Natural killer cell (primary cell): Measurements from ENCODE around the gene KCNK5. TPM values are rescaled to one million over a fixed set of nuclear protein-coding genes. Genes with fewer than 3 reads are reported as not detected.

ENCODE experiments used
- ATAC-seq, 3 donors: fragments of 150-1000 bp in 2 of 3; fragments of 200-7000 bp in 1 of 3; cut with Tn5 transposase; 1 replicate in 1 of 3; 2 replicates in 2 of 3; pipeline ENCODE4 v1.10.0; 2021; ENCODE audit warnings: mild to moderate bottlenecking in 2 of 3, moderate library complexity in 2 of 3
- DNase-seq, 2 donors: peaks; one replicate each; pipeline versions ENCODE4 v3.0.0 to v3.0.0-alpha.2; 2013 to 2021; ENCODE audit warnings: mixed read lengths in 1 of 2
- H3K27ac ChIP-seq: one replicate; pipeline ENCODE4 v1.5.1; 2013; ENCODE audit warnings: mild to moderate bottlenecking, low read length
- H3K27me3 ChIP-seq: one replicate; pipeline ENCODE4 v1.6.1; 2013; ENCODE audit warnings: low read length; ENCODE audit not compliant: control insufficient read depth, insufficient read depth
- H3K36me3 ChIP-seq: one replicate; pipeline ENCODE4 v1.6.1; 2013; ENCODE audit warnings: low read length; ENCODE audit not compliant: control insufficient read depth, insufficient read depth
- H3K4me1 ChIP-seq: one replicate; pipeline ENCODE4 v1.6.1; 2013; ENCODE audit warnings: low read length; ENCODE audit not compliant: control insufficient read depth, insufficient read depth
- H3K4me3 ChIP-seq: one replicate; pipeline ENCODE4 v1.5.1; 2013; ENCODE audit warnings: low read length
- H3K9me3 ChIP-seq: one replicate; pipeline ENCODE4 v1.6.1; 2013; ENCODE audit warnings: low read length; ENCODE audit not compliant: control insufficient read depth, insufficient read depth
- H3K27ac Mint-ChIP-seq, 2 donors: one replicate each; pipeline ENCODE4 v1.8.0; 2022; ENCODE audit warnings: mild to moderate bottlenecking in 2 of 2, mixed read lengths in 2 of 2, moderate library complexity in 1 of 2
- H3K27me3 Mint-ChIP-seq, 2 donors: one replicate each; pipeline ENCODE4 v1.8.0; 2022; ENCODE audit warnings: low read depth in 2 of 2, mixed read lengths in 2 of 2
- H3K36me3 Mint-ChIP-seq: one replicate; pipeline ENCODE4 v1.8.0; 2022; ENCODE audit warnings: mixed read lengths
- H3K4me1 Mint-ChIP-seq, 2 donors: one replicate each; pipeline ENCODE4 v1.8.0; 2022; ENCODE audit warnings: mixed read lengths in 2 of 2
- H3K4me3 Mint-ChIP-seq: one replicate; pipeline ENCODE4 v1.8.0; 2022; ENCODE audit warnings: mild to moderate bottlenecking, moderate library complexity, mixed read lengths
- H3K9me3 Mint-ChIP-seq, 2 donors: one replicate each; pipeline ENCODE4 v1.8.0; 2022; ENCODE audit warnings: mixed read lengths in 2 of 2
- WGBS: methylation state at CpG from one replicate; pipeline ENCODE4 v1.1.7; 2013; ENCODE audit warnings: missing lambda C conversion rate; ENCODE audit not compliant: insufficient coverage; 5-methylcytosine and 5-hydroxymethylcytosine counted together
- intact Hi-C: fragments of 100-400 bp; cut with micrococcal nuclease; formaldehyde crosslinking; loops from one replicate; pipeline ENCODE4 v1.14.2; 2022
- total RNA-seq, 4 donors: library from RNA; stranded (reverse); fragments of 120-200 nt in 1 of 4; gene quantifications; one replicate each; pipeline versions ENCODE4 v1.2.3 to v1.2.4, GENCODE V29; 2013 to 2022
- TF ChIP-seq, protein P1 (sequence below): fragments of 200-600 bp; IDR thresholded peaks from one replicate; pipeline ENCODE4 v1.8.0; 2022; ENCODE audit warnings: antibody characterized with exemption

KCNK5 gene
- total RNA-seq, 3 donors from 2014 or later (not counting 1 experiment from before 2014, with no cell fraction given), result 0.16 to 0.50 TPM; not detected in 1

DNA sequence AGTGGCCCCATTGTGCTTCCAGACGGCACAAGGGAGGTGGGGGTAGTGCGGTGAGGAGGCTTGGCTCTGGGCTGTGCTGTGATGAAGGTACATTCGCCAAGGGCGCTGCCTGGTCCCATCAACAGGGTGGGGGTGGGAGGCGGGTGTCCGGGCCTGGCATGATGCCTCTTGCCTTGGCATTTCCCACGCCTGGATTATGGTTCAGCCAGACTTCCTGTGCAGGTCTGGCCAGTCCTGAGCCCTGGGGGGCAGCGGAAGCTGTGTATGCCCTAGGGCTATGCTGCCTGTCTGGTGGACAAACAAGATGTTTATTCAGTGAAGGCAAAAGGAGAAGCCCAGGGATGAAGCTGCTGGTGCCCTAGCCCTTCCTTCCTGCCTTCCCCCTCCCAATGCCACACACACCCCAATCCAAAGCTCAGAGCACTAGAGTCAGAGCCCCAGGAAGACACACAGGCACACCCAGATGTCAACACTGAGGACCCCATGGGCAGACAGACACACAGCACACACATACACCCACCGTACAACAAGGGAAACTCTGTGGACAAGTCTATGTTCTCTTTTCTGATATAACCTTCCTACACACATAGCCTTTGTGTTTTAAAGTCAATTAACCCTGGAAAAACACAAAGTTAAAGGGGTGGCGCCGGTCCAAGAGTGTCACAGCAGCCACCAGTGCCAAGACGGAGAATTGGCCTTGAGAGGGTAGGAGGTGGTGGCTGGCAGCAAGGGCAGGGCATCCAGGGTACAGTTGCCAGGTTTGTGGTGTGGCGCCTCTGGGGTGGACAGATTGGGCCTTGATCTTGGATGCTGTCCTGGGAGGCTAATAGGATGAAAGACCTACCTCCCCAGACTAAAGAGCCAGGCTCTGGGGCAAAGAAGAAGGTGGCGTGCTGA is 59.6 kb downstream of the KCNK5 start:
- TF ChIP-seq, protein P1, sequence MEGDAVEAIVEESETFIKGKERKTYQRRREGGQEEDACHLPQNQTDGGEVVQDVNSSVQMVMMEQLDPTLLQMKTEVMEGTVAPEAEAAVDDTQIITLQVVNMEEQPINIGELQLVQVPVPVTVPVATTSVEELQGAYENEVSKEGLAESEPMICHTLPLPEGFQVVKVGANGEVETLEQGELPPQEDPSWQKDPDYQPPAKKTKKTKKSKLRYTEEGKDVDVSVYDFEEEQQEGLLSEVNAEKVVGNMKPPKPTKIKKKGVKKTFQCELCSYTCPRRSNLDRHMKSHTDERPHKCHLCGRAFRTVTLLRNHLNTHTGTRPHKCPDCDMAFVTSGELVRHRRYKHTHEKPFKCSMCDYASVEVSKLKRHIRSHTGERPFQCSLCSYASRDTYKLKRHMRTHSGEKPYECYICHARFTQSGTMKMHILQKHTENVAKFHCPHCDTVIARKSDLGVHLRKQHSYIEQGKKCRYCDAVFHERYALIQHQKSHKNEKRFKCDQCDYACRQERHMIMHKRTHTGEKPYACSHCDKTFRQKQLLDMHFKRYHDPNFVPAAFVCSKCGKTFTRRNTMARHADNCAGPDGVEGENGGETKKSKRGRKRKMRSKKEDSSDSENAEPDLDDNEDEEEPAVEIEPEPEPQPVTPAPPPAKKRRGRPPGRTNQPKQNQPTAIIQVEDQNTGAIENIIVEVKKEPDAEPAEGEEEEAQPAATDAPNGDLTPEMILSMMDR, result no peak
- H3K4me3 Mint-ChIP-seq, result no peak overlapping the region
- peaks cover 6% of the 10 kb centered on the region for H3K4me1 ChIP-seq
- no peak for DNase-seq
- no peaks in the 10 kb centered on the region for H3K36me3 ChIP-seq
- H3K27me3 Mint-ChIP-seq, result peaks cover 8 to 10% of the 10 kb centered on the region in 2 donors
- peaks cover 5 to 7% of the 10 kb centered on the region in 2 donors for H3K4me1 Mint-ChIP-seq
- H3K9me3 ChIP-seq, result peaks cover 5% of the 10 kb centered on the region
- no peak overlapping the region for H3K27ac ChIP-seq
- 84% methylated on average over 14 of the region's 14 CpGs for WGBS
- H3K9me3 Mint-ChIP-seq, result no peaks in the 10 kb centered on the region
- H3K4me3 ChIP-seq, result no peak overlapping the region
- H3K36me3 Mint-ChIP-seq, result no peaks in the 10 kb centered on the region
- no peak overlapping the region for H3K27ac Mint-ChIP-seq
- no peaks in the 10 kb centered on the region for H3K27me3 ChIP-seq
- no peak for ATAC-seq
- intact Hi-C loops, result no loop called here

DNA sequence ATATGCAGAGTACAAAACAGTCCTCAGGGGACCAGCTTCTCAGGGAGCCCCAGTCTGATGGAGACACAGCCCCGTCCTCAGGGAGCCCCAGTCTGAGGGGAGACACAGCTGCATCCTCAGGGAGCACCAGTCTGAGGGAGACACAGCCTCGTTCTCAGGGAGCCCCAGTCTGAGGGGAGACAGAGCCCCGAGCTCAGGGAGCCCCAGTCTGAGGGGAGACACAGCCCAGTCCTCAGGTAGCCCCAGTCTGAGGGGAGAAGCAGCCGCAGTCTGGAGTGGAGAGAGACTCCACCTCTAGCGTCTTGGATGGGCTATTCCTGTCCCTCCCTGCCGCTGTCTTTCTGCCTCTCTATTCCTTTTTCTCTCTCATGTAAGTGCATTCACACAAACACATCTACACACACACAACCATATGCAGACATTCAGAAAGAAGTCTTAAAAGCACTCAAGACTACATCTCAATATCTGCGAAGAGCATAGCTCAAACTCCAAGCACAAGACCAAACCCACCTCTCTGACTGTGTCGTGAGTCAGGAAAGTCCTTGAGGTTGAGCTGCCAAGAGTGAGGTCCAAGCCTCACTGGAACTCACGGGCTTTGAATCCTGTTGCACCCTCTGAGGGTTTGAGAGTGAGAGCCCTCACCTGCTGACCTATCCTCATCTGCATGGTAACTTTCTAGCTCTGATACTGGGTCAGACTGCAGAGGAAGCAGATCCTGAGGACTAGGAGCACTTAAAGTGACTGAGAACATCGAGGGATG is 61.2 kb downstream of the KCNK5 start:
- peaks cover 5% of the 10 kb centered on the region for H3K9me3 ChIP-seq
- H3K36me3 Mint-ChIP-seq, result no peaks in the 10 kb centered on the region
- TF ChIP-seq, protein P1, result no peak
- H3K4me3 ChIP-seq, result no peak overlapping the region
- H3K27ac Mint-ChIP-seq, result no peak overlapping the region
- no peak overlapping the region for H3K27ac ChIP-seq
- no peaks in the 10 kb centered on the region for H3K27me3 ChIP-seq
- H3K4me1 ChIP-seq, result peaks cover 6% of the 10 kb centered on the region
- H3K27me3 Mint-ChIP-seq, result peaks cover 8 to 10% of the 10 kb centered on the region in 2 donors
- intact Hi-C loops, result loop anchor here (2.0 kb wide), 1 partner anchor 139 kb away; no protein-coding TSS in a partner anchor
- no peak for ATAC-seq
- WGBS, result 91% methylated on average over 10 of the region's 10 CpGs
- H3K4me3 Mint-ChIP-seq, result no peak overlapping the region
- H3K36me3 ChIP-seq, result no peaks in the 10 kb centered on the region
- H3K9me3 Mint-ChIP-seq, result no peaks in the 10 kb centered on the region
- no peak for DNase-seq
- H3K4me1 Mint-ChIP-seq, result peaks cover 5 to 7% of the 10 kb centered on the region in 2 donors

DNA sequence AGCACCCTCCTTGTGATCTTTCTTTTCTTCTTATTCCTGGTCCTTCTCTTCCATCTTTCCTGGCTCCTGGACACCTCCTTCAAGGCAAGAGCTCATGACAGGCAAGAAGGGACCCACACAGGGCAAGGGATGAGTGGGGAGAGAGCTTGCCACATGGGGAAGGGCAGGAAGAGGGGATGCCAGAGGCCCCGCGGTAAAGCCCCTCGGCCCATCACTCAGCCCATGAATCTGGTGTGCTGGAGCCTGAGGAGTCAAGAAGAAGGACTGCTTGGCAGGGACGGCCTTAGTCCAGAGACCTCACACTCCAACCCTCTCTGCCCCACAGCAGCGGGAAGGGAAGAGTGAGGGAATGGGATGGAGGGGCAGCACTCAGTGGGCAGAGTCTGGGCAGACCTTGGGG is 62.0 kb downstream of the KCNK5 start:
- Histone ChIP-seq H3K27ac (no peak overlapping the region), H3K36me3 (no peaks in the 10 kb centered on the region), H3K9me3 (peaks cover 5% of the 10 kb centered on the region), H3K4me1 (peaks cover 6% of the 10 kb centered on the region), H3K4me3 (no peak overlapping the region), H3K27me3 (no peaks in the 10 kb centered on the region)
- H3K36me3 Mint-ChIP-seq, result no peaks in the 10 kb centered on the region
- no peak overlapping the region for H3K4me3 Mint-ChIP-seq
- intact Hi-C loops, result loop anchor here (2.0 kb wide), 1 partner anchor 139 kb away; no protein-coding TSS in a partner anchor
- peaks cover 8 to 12% of the 10 kb centered on the region in 2 donors for H3K27me3 Mint-ChIP-seq
- peak overlapping the region in 1 of 2 donors; percentile 27 for H3K27ac Mint-ChIP-seq
- H3K4me1 Mint-ChIP-seq, result peaks cover 5 to 7% of the 10 kb centered on the region in 2 donors
- DNase-seq, result no peak
- WGBS, result 92% methylated on average over 5 of the region's 5 CpGs
- no peak for ATAC-seq
- H3K9me3 Mint-ChIP-seq, result no peaks in the 10 kb centered on the region
- TF ChIP-seq, protein P1, result no peak
